GM23338 (cell line): ENCODE data around the gene COL9A2. TPM values are rescaled to one million over a fixed set of nuclear protein-coding genes. Genes with fewer than 3 reads are reported as not detected.

ENCODE experiments used
- ATAC-seq: fragments of 200-7000 bp; cut with Tn5 transposase; 3 replicates; pipeline ENCODE4 v1.9.1; 2020
- DNase-seq: peaks from one replicate; pipeline ENCODE4 v3.0.0-alpha.2; 2015; ENCODE audit warnings: low spot score
- H2AFZ ChIP-seq: fragments of 200-600 bp; sonication (generic); 2 replicates; pipeline ENCODE4 v1.8.0; 2016; ENCODE audit warnings: antibody characterized with exemption, mild to moderate bottlenecking, moderate library complexity
- H3F3A ChIP-seq: fragments of 200-600 bp; sonication (generic); replicated peaks from 2 replicates; pipeline ENCODE4 v1.8.0; 2017; ENCODE audit warnings: antibody characterized with exemption, mixed run types, low read depth
- H3K27ac ChIP-seq: fragments of 200-600 bp; sonication (generic); 2 replicates; pipeline ENCODE4 v1.6.1; 2016; ENCODE audit warnings: low read depth
- H3K27me3 ChIP-seq: fragments of 200-600 bp; sonication (generic); 2 replicates; pipeline ENCODE4 v1.8.0; 2016; ENCODE audit warnings: mild to moderate bottlenecking, mixed run types, moderate library complexity; ENCODE audit not compliant: insufficient read depth
- H3K36me3 ChIP-seq: fragments of 200-600 bp; sonication (generic); 2 replicates; pipeline ENCODE4 v1.8.0; 2016; ENCODE audit warnings: mild to moderate bottlenecking; ENCODE audit not compliant: insufficient read depth
- H3K4me1 ChIP-seq: fragments of 200-600 bp; sonication (generic); 2 replicates; pipeline ENCODE4 v1.8.0; 2016; ENCODE audit warnings: mild to moderate bottlenecking, moderate library complexity; ENCODE audit not compliant: insufficient read depth
- H3K4me2 ChIP-seq: fragments of 200-600 bp; sonication (generic); 2 replicates; pipeline ENCODE4 v1.7.1; 2017; ENCODE audit warnings: mixed run types
- H3K4me3 ChIP-seq: fragments of 200-600 bp; sonication (generic); 2 replicates; pipeline ENCODE4 v1.6.1; 2016; ENCODE audit warnings: mixed run types
- H3K79me2 ChIP-seq: fragments of 200-600 bp; sonication (generic); replicated peaks from 2 replicates; pipeline ENCODE4 v1.8.0; 2017; ENCODE audit warnings: mild to moderate bottlenecking; ENCODE audit not compliant: insufficient read depth
- H3K9me2 ChIP-seq: fragments of 200-600 bp; sonication (generic); 2 replicates; pipeline ENCODE4 v1.8.0; 2017; ENCODE audit not compliant: insufficient read depth
- H4K20me1 ChIP-seq: fragments of 200-600 bp; sonication (generic); replicated peaks from 2 replicates; pipeline ENCODE4 v1.8.0; 2017; ENCODE audit warnings: mild to moderate bottlenecking; ENCODE audit not compliant: insufficient read depth
- H3K27ac Mint-ChIP-seq: 2 replicates; pipeline ENCODE4 v1.8.0; 2020; ENCODE audit warnings: inconsistent platforms, mild to moderate bottlenecking, moderate library complexity, mixed read lengths
- H3K27me3 Mint-ChIP-seq: 3 replicates; pipeline ENCODE4 v1.8.0; 2022; ENCODE audit warnings: low read depth, mild to moderate bottlenecking, moderate library complexity, mixed read lengths, inconsistent platforms; ENCODE audit not compliant: insufficient read depth, poor library complexity
- H3K36me3 Mint-ChIP-seq: 3 replicates; pipeline ENCODE4 v1.8.0; 2021; ENCODE audit warnings: low read depth, mild to moderate bottlenecking, inconsistent platforms, moderate library complexity, mixed read lengths
- H3K4me1 Mint-ChIP-seq: 3 replicates; pipeline ENCODE4 v1.8.0; 2020; ENCODE audit warnings: mild to moderate bottlenecking, inconsistent platforms, mixed read lengths
- H3K4me3 Mint-ChIP-seq: 3 replicates; pipeline ENCODE4 v1.8.0; 2021; ENCODE audit warnings: moderate library complexity, mild to moderate bottlenecking, inconsistent platforms, mixed read lengths
- H3K9me3 Mint-ChIP-seq: 3 replicates; pipeline ENCODE4 v1.8.0; 2020; ENCODE audit warnings: moderate library complexity, mild to moderate bottlenecking, inconsistent platforms, mixed read lengths
- CREB1 ChIP-seq: fragments of 250-450 bp; sonication (Bioruptor Pico); IDR thresholded peaks from 2 replicates; pipeline ENCODE4 v1.5.0; 2020; ENCODE audit warnings: low read depth, mild to moderate bottlenecking, moderate library complexity
- EZH2 ChIP-seq: fragments of 200-600 bp; sonication (generic); IDR thresholded peaks from one replicate; pipeline ENCODE4 v1.8.0; 2017; ENCODE audit warnings: antibody characterized with exemption, mild to moderate bottlenecking, low read depth; ENCODE audit not compliant: unreplicated experiment
- POLR2AphosphoS5 ChIP-seq: IDR thresholded peaks from 2 replicates; pipeline ENCODE4 v1.6.1; 2016; ENCODE audit warnings: antibody characterized with exemption, low read depth
- STAT1 ChIP-seq: IDR thresholded peaks from one replicate; pipeline ENCODE4 v1.6.1; 2016; ENCODE audit warnings: antibody characterized with exemption; ENCODE audit not compliant: unreplicated experiment
- ZNF114 ChIP-seq: fragments of 250-450 bp; sonication (Bioruptor Pico); IDR thresholded peaks from 2 replicates; pipeline ENCODE4 v1.5.0; 2020; ENCODE audit warnings: mild to moderate bottlenecking, moderate library complexity
- ZNF331 ChIP-seq: fragments of 250-450 bp; sonication (Bioruptor Pico); IDR thresholded peaks from 2 replicates; pipeline ENCODE4 v1.5.0; 2020; ENCODE audit warnings: low read depth, mild to moderate bottlenecking, moderate library complexity
- polyA plus RNA-seq: library from polyadenylated mRNA; unstranded; fragments of >200 nt; fragmentation: Nextera tagmentation; extraction: Ambion mirVana; gene quantifications from 2 replicates; pipeline ENCODE4 v1.2.1, GENCODE V29; 2016
- total RNA-seq: library from RNA; depleted of rRNA; stranded (reverse); fragments of >200 nt; shearing (Covaris generic); gene quantifications from 2 replicates; pipeline ENCODE4 v1.2.3, GENCODE V29; 2014
- TF ChIP-seq, protein P1 (sequence below), 2 experiments: fragments of 200-600 bp in 1 of 2; sonication (generic) in 1 of 2; conservative IDR thresholded peaks; 2 replicates each; pipeline versions ENCODE4 v1.5.1 to v1.6.1; 2016 to 2017; ENCODE audit warnings: antibody characterized with exemption in 2 of 2, low read depth in 2 of 2, mild to moderate bottlenecking in 2 of 2, moderate library complexity in 1 of 2
- TF ChIP-seq, protein P2 (sequence below): IDR thresholded peaks from 2 replicates; pipeline ENCODE4 v1.6.1; 2016; ENCODE audit warnings: antibody characterized with exemption
- TF ChIP-seq, protein P3 (sequence below): fragments of 250-450 bp; sonication (Bioruptor Pico); IDR thresholded peaks from 2 replicates; pipeline ENCODE4 v1.5.0; 2020; ENCODE audit warnings: mild to moderate bottlenecking, moderate library complexity

Gene COL9A2
- total and polyA plus RNA-seq, 2 experiments from 2014 or later, result 2.6 to 2.8 TPM

DNA sequence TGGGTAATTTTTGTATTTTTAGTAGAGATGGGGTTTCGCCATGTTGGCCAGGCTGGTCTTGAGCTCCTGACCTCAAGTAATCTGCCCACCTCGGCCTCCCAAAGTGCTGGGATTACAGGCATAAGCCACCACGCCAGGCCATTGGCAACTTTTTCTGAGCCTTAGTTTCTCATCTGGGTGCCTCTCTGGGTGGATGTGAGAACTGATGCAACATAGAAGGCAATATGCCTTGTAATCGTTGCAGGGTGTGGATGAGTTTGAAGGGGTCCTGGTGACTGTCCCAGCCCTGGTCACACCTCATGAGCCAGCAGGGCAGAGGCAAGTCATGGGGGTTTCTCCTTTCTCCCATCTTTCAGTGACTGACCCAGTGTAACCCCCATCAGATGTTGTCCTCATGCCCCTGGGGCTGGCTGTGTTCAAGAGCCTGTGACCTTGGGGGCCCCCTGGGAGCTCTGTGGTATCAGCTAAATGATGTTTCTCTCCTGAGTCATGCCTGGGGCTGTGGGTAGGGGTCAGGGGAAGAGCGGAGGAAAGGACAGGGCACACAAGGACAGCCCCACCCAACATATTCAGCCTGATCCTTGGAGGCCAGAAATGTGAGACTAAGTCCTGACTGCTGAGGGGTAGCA is 3.6 kb downstream of the COL9A2 start (continued):
- TF ChIP-seq POLR2AphosphoS5, result no peak

DNA sequence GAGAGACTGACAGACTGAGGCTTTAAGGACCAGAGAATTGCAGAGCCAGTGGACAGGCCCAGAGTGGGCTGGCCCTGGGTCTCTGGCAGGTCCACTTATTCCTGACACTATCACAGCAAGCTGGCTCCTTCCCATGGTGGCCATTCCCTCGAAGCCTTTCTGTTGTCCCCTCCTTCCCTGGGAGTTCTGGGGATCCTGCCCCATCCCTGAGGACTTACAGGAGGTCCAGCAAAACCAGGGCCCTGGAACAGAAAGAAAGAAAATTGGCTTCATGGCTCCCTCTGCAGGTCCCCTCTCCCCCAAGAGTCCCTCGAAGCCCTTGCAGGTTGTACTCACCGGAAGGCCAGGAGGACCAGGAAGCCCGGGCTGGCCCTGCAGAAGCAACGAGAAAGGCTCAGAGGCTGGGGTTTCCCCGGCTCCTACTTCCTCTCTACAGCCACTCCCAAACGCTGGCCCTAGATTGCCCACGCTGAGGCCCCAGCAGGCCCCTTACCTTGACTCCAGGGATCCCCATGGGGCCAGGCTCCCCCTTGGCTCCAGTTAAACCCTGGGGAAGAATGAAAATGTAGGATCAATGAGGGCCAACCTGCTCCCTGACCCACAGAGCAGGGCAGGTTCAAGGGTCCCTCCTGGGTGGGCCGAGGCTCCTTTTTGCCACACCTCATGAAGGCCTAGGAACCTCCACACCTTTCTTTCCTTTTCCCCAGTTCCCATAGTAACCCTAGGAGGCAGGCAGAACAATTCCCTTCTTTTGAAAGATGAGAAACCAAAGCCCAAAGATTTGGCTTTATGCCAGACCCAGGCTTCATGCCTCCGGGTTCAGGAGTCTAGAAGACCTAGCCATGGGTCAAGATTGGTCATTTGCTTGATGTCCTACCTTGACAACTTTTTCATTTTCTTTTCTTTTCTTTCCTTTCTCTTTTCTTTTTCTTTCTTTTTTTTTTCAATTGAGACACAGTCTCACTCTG is 4.6 kb downstream of the COL9A2 start:
- DNase-seq (no peak), ATAC-seq (no peak)
- TF ChIP-seq ZNF331, result no peak
- TF ChIP-seq, protein P1, sequence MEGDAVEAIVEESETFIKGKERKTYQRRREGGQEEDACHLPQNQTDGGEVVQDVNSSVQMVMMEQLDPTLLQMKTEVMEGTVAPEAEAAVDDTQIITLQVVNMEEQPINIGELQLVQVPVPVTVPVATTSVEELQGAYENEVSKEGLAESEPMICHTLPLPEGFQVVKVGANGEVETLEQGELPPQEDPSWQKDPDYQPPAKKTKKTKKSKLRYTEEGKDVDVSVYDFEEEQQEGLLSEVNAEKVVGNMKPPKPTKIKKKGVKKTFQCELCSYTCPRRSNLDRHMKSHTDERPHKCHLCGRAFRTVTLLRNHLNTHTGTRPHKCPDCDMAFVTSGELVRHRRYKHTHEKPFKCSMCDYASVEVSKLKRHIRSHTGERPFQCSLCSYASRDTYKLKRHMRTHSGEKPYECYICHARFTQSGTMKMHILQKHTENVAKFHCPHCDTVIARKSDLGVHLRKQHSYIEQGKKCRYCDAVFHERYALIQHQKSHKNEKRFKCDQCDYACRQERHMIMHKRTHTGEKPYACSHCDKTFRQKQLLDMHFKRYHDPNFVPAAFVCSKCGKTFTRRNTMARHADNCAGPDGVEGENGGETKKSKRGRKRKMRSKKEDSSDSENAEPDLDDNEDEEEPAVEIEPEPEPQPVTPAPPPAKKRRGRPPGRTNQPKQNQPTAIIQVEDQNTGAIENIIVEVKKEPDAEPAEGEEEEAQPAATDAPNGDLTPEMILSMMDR (conservative IDR thresholded peaks at IDR 0.05; ENCODE audit: low read depth in 2 of 2), result 0 out of 4 replicates have a peak, but pooled peaks of 1 of the 2 experiments have one; percentile 24
- no peak overlapping the region for H3K27ac Mint-ChIP-seq
- peaks cover 40% of the 10 kb centered on the region for H3K27me3 Mint-ChIP-seq
- peaks cover 14% of the 10 kb centered on the region for H3K4me1 ChIP-seq
- no peak overlapping the region for H3K4me3 Mint-ChIP-seq
- H3K9me3 Mint-ChIP-seq, result no peaks in the 10 kb centered on the region
- H3K27me3 ChIP-seq, result peaks cover 54% of the 10 kb centered on the region
- no peak overlapping the region for H3K4me2 ChIP-seq
- H3K36me3 Mint-ChIP-seq, result no peaks in the 10 kb centered on the region; the same call in 2 of the 3 replicates
- H2AFZ ChIP-seq, result no peak overlapping the region
- no peaks in the 10 kb centered on the region for H3F3A ChIP-seq
- H3K27ac ChIP-seq, result no peak overlapping the region
- H4K20me1 ChIP-seq, result no peaks in the 10 kb centered on the region
- H3K4me3 ChIP-seq, result no peak overlapping the region
- peaks cover 14% of the 10 kb centered on the region; the same call in 2 of the 3 replicates for H3K4me1 Mint-ChIP-seq
- no peaks in the 10 kb centered on the region for H3K36me3 ChIP-seq
- H3K79me2 ChIP-seq, result no peaks in the 10 kb centered on the region
- no peaks in the 10 kb centered on the region for H3K9me2 ChIP-seq

DNA sequence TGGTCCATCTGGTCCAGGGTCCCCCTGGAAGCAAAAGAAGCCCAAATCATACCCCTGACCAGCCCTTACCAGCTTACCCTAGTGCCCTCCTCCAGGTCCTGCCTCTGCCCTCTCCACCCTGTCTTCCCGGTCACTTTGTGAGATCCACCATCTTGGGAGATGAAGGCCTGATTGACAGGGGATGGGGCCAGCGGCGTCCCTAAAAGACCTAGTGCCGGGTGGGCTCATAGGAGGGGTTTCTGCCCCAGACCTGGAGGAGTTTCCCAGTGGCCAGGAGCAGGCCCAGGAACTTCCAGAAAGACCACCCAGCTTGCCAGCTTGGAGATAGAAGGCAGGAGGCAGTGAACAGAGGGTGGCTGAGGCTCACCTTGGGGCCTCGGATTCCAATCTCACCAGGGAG is 5.4 kb downstream of the COL9A2 start:
- H4K20me1 ChIP-seq, result no peaks in the 10 kb centered on the region
- ATAC-seq, result no peak
- no peak for TF ChIP-seq ZNF114
- TF ChIP-seq, protein P2, sequence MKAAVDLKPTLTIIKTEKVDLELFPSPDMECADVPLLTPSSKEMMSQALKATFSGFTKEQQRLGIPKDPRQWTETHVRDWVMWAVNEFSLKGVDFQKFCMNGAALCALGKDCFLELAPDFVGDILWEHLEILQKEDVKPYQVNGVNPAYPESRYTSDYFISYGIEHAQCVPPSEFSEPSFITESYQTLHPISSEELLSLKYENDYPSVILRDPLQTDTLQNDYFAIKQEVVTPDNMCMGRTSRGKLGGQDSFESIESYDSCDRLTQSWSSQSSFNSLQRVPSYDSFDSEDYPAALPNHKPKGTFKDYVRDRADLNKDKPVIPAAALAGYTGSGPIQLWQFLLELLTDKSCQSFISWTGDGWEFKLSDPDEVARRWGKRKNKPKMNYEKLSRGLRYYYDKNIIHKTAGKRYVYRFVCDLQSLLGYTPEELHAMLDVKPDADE, result no peak
- TF ChIP-seq STAT1, result no peak
- no peak for TF ChIP-seq CREB1
- TF ChIP-seq EZH2, result no peak
- TF ChIP-seq, protein P3, sequence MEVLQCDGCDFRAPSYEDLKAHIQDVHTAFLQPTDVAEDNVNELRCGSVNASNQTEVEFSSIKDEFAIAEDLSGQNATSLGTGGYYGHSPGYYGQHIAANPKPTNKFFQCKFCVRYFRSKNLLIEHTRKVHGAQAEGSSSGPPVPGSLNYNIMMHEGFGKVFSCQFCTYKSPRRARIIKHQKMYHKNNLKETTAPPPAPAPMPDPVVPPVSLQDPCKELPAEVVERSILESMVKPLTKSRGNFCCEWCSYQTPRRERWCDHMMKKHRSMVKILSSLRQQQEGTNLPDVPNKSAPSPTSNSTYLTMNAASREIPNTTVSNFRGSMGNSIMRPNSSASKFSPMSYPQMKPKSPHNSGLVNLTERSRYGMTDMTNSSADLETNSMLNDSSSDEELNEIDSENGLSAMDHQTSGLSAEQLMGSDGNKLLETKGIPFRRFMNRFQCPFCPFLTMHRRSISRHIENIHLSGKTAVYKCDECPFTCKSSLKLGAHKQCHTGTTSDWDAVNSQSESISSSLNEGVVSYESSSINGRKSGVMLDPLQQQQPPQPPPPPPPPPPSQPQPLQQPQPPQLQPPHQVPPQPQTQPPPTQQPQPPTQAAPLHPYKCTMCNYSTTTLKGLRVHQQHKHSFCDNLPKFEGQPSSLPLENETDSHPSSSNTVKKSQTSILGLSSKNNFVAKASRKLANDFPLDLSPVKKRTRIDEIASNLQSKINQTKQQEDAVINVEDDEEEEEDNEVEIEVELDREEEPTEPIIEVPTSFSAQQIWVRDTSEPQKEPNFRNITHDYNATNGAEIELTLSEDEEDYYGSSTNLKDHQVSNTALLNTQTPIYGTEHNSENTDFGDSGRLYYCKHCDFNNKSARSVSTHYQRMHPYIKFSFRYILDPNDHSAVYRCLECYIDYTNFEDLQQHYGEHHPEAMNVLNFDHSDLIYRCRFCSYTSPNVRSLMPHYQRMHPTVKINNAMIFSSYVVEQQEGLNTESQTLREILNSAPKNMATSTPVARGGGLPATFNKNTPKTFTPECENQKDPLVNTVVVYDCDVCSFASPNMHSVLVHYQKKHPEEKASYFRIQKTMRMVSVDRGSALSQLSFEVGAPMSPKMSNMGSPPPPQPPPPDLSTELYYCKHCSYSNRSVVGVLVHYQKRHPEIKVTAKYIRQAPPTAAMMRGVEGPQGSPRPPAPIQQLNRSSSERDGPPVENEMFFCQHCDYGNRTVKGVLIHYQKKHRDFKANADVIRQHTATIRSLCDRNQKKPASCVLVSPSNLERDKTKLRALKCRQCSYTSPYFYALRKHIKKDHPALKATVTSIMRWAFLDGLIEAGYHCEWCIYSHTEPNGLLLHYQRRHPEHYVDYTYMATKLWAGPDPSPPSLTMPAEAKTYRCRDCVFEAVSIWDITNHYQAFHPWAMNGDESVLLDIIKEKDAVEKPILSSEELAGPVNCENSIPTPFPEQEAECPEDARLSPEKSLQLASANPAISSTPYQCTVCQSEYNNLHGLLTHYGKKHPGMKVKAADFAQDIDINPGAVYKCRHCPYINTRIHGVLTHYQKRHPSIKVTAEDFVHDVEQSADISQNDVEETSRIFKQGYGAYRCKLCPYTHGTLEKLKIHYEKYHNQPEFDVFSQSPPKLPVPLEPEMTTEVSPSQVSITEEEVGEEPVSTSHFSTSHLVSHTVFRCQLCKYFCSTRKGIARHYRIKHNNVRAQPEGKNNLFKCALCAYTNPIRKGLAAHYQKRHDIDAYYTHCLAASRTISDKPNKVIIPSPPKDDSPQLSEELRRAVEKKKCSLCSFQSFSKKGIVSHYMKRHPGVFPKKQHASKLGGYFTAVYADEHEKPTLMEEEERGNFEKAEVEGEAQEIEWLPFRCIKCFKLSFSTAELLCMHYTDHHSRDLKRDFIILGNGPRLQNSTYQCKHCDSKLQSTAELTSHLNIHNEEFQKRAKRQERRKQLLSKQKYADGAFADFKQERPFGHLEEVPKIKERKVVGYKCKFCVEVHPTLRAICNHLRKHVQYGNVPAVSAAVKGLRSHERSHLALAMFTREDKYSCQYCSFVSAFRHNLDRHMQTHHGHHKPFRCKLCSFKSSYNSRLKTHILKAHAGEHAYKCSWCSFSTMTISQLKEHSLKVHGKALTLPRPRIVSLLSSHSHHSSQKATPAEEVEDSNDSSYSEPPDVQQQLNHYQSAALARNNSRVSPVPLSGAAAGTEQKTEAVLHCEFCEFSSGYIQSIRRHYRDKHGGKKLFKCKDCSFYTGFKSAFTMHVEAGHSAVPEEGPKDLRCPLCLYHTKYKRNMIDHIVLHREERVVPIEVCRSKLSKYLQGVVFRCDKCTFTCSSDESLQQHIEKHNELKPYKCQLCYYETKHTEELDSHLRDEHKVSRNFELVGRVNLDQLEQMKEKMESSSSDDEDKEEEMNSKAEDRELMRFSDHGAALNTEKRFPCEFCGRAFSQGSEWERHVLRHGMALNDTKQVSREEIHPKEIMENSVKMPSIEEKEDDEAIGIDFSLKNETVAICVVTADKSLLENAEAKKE, result no peak

More for the DNA sequence above, 5.4 kb downstream of the COL9A2 start:
- no peak overlapping the region for H3K27ac ChIP-seq
- Mint-ChIP-seq H3K36me3 (no peaks in the 10 kb centered on the region; the same call in 2 of the 3 replicates), H3K27me3 (peaks cover 35% of the 10 kb centered on the region), H3K4me3 (no peak overlapping the region), H3K27ac (no peak overlapping the region), H3K9me3 (no peaks in the 10 kb centered on the region), H3K4me1 (peaks cover 13% of the 10 kb centered on the region; the same call in 2 of the 3 replicates)
- H3K4me1 ChIP-seq, result peaks cover 13% of the 10 kb centered on the region
- H3K27me3 ChIP-seq, result peaks cover 46% of the 10 kb centered on the region
- no peak overlapping the region; the same call in 1 of the 2 replicates for H3K4me2 ChIP-seq
- no peak for DNase-seq
- no peaks in the 10 kb centered on the region for H3K36me3 ChIP-seq
- H3F3A ChIP-seq, result no peaks in the 10 kb centered on the region
- H3K9me2 ChIP-seq, result no peaks in the 10 kb centered on the region
- H2AFZ ChIP-seq, result no peak overlapping the region
- no peak overlapping the region for H3K4me3 ChIP-seq
- no peaks in the 10 kb centered on the region for H3K79me2 ChIP-seq
